Nephron (organoid): ENCODE results near the gene SLC6A2.

Source experiments
- H3K27ac Mint-ChIP-seq, 3 experiments: 2 replicates each; pipeline ENCODE4 v1.8.0; 2020; ENCODE audit warnings: mixed read lengths in 3 of 3, mild to moderate bottlenecking in 2 of 3, moderate library complexity in 1 of 3
- H3K27me3 Mint-ChIP-seq: 2 replicates; pipeline ENCODE4 v1.8.0; 2021; ENCODE audit warnings: low read depth, mild to moderate bottlenecking, moderate library complexity, mixed read lengths
- H3K36me3 Mint-ChIP-seq: 2 replicates; pipeline ENCODE4 v1.8.0; 2020; ENCODE audit warnings: low read depth, mixed read lengths
- H3K4me1 Mint-ChIP-seq: 2 replicates; pipeline ENCODE4 v1.8.0; 2020; ENCODE audit warnings: mixed read lengths
- H3K4me3 Mint-ChIP-seq, 3 experiments: 2 replicates each; pipeline ENCODE4 v1.8.0; 2020; ENCODE audit warnings: mild to moderate bottlenecking in 3 of 3, mixed read lengths in 3 of 3, moderate library complexity in 2 of 3
- H3K9me3 Mint-ChIP-seq: 2 replicates; pipeline ENCODE4 v1.8.0; 2020; ENCODE audit warnings: mixed read lengths
- TF ChIP-seq, protein P1 (sequence below), 3 experiments: fragments of 200-600 bp; sonication (generic); IDR thresholded peaks; one replicate each; pipeline ENCODE4 v1.5.0; 2021; ENCODE audit warnings: antibody characterized with exemption in 3 of 3; ENCODE audit not compliant: unreplicated experiment in 3 of 3

The SLC6A2 gene

DNA sequence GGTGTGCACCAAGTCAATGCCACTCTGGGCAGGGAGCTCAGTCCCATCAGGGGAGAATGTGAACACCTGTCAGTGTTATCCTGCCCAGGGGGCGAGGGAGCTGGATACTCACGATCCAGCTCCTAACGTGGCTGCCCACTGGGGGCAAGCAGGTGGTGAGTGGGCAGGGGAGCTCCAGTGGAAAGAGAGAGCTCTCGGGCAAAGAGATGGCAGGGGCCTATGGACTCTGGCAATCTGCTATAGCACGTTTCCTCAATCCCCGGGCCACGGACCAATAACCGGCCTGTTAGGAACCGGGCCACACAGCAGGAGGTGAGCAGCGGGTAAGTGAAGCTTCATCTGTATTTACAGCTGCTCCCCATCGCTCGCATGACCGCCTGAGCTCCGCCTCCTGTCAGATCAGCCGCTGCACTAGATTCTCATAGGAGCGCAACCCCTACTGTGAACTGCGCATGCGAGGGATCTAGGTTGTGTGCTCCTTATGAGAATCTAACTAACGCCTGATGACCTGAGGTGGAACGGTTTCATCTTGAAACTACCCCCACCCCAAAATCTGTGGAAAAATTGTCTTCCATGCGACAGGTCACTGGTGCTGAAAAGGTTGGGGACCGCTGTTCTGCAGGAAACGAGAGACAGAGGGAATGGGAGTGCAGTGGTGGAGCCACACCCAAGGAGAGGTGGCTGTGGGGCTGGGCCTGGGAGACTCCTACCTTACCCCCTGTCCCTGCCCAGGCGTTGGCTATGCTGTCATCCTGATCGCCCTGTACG, 15.6 kb downstream of the SLC6A2 start:
- TF ChIP-seq, protein P1, sequence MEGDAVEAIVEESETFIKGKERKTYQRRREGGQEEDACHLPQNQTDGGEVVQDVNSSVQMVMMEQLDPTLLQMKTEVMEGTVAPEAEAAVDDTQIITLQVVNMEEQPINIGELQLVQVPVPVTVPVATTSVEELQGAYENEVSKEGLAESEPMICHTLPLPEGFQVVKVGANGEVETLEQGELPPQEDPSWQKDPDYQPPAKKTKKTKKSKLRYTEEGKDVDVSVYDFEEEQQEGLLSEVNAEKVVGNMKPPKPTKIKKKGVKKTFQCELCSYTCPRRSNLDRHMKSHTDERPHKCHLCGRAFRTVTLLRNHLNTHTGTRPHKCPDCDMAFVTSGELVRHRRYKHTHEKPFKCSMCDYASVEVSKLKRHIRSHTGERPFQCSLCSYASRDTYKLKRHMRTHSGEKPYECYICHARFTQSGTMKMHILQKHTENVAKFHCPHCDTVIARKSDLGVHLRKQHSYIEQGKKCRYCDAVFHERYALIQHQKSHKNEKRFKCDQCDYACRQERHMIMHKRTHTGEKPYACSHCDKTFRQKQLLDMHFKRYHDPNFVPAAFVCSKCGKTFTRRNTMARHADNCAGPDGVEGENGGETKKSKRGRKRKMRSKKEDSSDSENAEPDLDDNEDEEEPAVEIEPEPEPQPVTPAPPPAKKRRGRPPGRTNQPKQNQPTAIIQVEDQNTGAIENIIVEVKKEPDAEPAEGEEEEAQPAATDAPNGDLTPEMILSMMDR (IDR thresholded peaks at IDR 0.05; ENCODE audit: unreplicated experiment in 3 of 3): no peak
- no peaks in the 10 kb centered on the region for H3K36me3 Mint-ChIP-seq
- H3K4me3 Mint-ChIP-seq: no peak overlapping the region
- peaks cover 17% of the 10 kb centered on the region for H3K27me3 Mint-ChIP-seq
- H3K9me3 Mint-ChIP-seq: no peaks in the 10 kb centered on the region
- H3K27ac Mint-ChIP-seq: no peak overlapping the region
- no peaks in the 10 kb centered on the region for H3K4me1 Mint-ChIP-seq

DNA sequence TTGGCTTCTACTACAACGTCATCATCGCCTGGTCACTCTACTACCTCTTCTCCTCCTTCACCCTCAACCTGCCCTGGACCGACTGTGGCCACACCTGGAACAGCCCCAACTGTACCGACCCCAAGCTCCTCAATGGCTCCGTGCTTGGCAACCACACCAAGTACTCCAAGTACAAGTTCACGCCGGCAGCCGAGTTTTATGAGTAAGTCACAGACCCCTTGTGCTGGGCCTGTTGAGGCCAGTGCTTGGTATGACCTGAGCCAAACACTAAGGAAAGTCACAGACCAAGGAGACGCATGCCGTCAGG, 16.1 kb downstream of the SLC6A2 start:
- Mint-ChIP-seq H3K4me1 (no peaks in the 10 kb centered on the region), H3K4me3 (no peak overlapping the region), H3K27me3 (peaks cover 16% of the 10 kb centered on the region), H3K9me3 (no peaks in the 10 kb centered on the region), H3K36me3 (no peaks in the 10 kb centered on the region), H3K27ac (no peak overlapping the region)
- TF ChIP-seq, protein P1 (IDR thresholded peaks at IDR 0.05; ENCODE audit: unreplicated experiment in 3 of 3): no peak

DNA sequence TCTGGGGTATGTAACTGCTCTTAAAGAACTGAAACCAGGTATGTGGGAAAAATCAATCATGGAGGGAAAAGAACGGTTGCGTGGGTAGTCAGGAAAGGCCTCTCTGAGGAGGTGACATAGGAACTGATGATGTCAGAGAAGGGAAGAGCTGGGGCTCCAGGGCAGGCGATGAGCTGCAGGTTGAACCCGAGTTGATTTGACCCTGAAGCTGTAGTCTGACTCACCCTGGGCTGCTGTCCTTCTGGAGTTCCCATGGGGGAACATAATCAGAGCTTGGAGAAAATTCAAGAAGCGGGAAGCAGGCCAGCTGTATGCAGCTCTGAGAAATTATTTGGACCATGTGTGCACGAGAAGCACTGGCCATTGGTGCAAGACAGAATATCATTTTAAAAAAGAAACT, 16.7 kb downstream of the SLC6A2 start:
- H3K27me3 Mint-ChIP-seq: peaks cover 12% of the 10 kb centered on the region
- H3K4me1 Mint-ChIP-seq: no peaks in the 10 kb centered on the region
- no peak overlapping the region for H3K27ac Mint-ChIP-seq
- no peaks in the 10 kb centered on the region for H3K9me3 Mint-ChIP-seq
- H3K36me3 Mint-ChIP-seq: no peaks in the 10 kb centered on the region
- TF ChIP-seq, protein P1 (IDR thresholded peaks at IDR 0.05; ENCODE audit: unreplicated experiment in 3 of 3): no peak
- H3K4me3 Mint-ChIP-seq: no peak overlapping the region

DNA sequence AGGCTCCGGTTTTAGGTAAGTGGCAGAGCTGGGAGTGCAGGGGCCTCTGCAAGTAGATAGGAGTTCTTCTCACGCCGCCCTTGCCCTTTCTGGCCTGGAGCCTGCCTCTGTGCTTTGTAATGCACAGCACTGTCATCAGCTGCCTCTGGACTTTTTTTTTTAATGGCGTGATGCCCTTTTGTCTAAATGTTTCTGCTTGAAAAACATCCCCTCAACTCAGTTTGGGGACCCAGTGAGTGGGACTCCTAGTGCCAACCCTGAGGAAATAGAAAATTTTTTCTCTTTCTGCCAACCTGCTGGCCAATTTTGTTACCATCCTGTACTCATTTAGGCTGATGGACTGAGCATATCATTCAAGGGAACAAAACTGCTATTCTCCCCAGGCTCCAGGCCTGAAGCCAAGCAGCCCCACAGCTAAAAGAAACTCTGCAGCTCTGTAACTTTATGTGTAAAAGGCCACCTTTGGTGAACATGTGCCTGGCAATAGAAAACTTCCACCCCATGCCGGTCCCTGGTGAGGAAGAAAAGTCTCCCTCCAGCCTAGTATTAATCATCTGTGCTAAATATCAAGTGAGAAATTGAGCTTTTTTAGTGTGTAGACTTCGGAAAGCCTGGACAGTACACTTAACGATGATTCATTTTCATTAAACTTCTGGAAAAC, 22.5 kb downstream of the SLC6A2 start:
- H3K9me3 Mint-ChIP-seq: no peaks in the 10 kb centered on the region
- H3K27me3 Mint-ChIP-seq: peaks cover 16% of the 10 kb centered on the region

DNA sequence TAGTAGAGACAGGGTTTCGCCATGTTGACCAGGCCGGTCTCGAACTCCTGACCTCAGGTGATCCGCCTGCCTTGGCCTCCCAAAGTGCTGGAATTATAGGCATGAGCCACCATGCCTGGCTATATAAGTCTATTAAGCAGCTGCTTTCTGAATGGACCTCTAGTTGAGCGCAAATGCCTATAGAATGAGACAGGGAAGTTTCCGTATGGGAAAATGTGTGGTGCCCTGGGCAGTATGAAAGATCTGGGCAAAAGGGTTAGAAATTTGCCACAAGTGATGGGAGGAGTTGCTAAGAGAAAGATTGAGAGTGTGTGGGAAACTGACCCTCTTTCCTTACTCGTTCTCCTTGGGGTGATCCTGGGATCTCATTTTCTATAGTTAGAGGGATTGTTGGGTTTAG, 26.3 kb downstream of the SLC6A2 start:
- no peak overlapping the region for H3K27ac Mint-ChIP-seq
- no peaks in the 10 kb centered on the region for H3K9me3 Mint-ChIP-seq
- peaks cover 24% of the 10 kb centered on the region for H3K27me3 Mint-ChIP-seq
- H3K4me3 Mint-ChIP-seq: no peak overlapping the region
- H3K36me3 Mint-ChIP-seq: no peaks in the 10 kb centered on the region
- TF ChIP-seq, protein P1 (IDR thresholded peaks at IDR 0.05; ENCODE audit: unreplicated experiment in 3 of 3): no peak
- no peaks in the 10 kb centered on the region for H3K4me1 Mint-ChIP-seq

More for the DNA sequence above, 22.5 kb downstream of the SLC6A2 start:
- no peaks in the 10 kb centered on the region for H3K4me1 Mint-ChIP-seq
- TF ChIP-seq, protein P1 (IDR thresholded peaks at IDR 0.05; ENCODE audit: unreplicated experiment in 3 of 3): no peak
- H3K36me3 Mint-ChIP-seq: no peaks in the 10 kb centered on the region
- no peak overlapping the region for H3K27ac Mint-ChIP-seq
- no peak overlapping the region for H3K4me3 Mint-ChIP-seq

DNA sequence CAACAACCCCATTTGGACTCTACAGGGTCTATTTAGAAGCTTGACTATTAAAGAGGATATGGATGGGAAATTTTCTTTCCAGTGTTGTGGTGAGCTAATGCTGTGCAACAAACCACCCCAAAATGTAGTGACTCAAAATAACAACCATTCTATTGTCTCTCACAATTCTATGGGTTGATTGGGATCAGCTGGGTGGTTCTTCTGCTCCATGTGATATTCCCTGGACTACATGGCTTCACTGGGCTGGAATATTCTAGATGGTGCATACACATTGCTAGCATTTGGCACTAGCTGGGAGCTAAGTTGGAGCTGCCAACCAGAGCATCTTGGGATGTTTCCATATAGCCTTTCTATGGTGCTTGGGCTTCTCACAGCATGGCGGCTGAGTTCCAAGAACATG, 30.2 kb downstream of the SLC6A2 start:
- H3K27me3 Mint-ChIP-seq: peaks cover 43% of the 10 kb centered on the region
- H3K27ac Mint-ChIP-seq: no peak overlapping the region
- H3K4me1 Mint-ChIP-seq: no peaks in the 10 kb centered on the region
- no peaks in the 10 kb centered on the region for H3K9me3 Mint-ChIP-seq
- no peak overlapping the region for H3K4me3 Mint-ChIP-seq
- TF ChIP-seq, protein P1 (IDR thresholded peaks at IDR 0.05; ENCODE audit: unreplicated experiment in 3 of 3): no peak
- H3K36me3 Mint-ChIP-seq: no peaks in the 10 kb centered on the region
